RPMI7951 (cell line): ENCODE results near the gene DNAAF3. TPM values are rescaled to one million over a fixed set of nuclear protein-coding genes. Genes with fewer than 3 reads are reported as not detected.
"Not testable (repeated sequence)": the region's sequence is repeated elsewhere in the genome, so short reads cannot be mapped to it uniquely, and the experiment has no call there.

ENCODE experiments used
- DNase-seq: peaks from one replicate; pipeline ENCODE4 v3.0.0-alpha.2; 2012; ENCODE audit warnings: low read depth
- total RNA-seq: library from RNA; depleted of rRNA; stranded (reverse); fragments of >200 nt; shearing (Covaris generic); gene quantifications from 2 replicates; pipeline ENCODE4 v1.2.3, GENCODE V29; 2014

Gene DNAAF3
- total RNA-seq, 1 experiment from 2014 or later: 1.6 TPM

GRCh38 chr19:55175117-55175867 lies 8.9 kb upstream of the DNAAF3 start:
- DNase-seq: no peak

GRCh38 chr19:55174425-55175116 lies 8.2 kb upstream of the DNAAF3 start:
- no peak for DNase-seq

- DNase-seq: peak; percentile 89
Measured at GRCh38 chr19:55173714-55174409, 7.4 kb upstream of the DNAAF3 start.

GRCh38 chr19:55173186-55173713 lies 6.8 kb upstream of the DNAAF3 start:
- DNase-seq: no peak

- DNase-seq: peak; percentile 68
Measured at GRCh38 chr19:55172741-55173140, 6.3 kb upstream of the DNAAF3 start.

- not testable (repeated sequence) for DNase-seq
Measured at GRCh38 chr19:55172318-55172717, 5.9 kb upstream of the DNAAF3 start.

GRCh38 chr19:55171440-55171839 lies 5.0 kb upstream of the DNAAF3 start:
- no peak for DNase-seq

GRCh38 chr19:55169136-55169535 lies 2.7 kb upstream of the DNAAF3 start:
- no peak for DNase-seq

- peak; percentile 71 for DNase-seq
Measured at GRCh38 chr19:55165952-55166529, 372 bp downstream of the DNAAF3 start.

- DNase-seq: no peak
Measured at GRCh38 chr19:55161571-55162322, 4.7 kb downstream of the DNAAF3 start.

GRCh38 chr19:55160986-55161365 lies 5.4 kb downstream of the DNAAF3 start:
- DNase-seq: no peak

GRCh38 chr19:55160128-55160985 lies 6.1 kb downstream of the DNAAF3 start:
- peak; percentile 80 for DNase-seq

- DNase-seq: peak; percentile 83
Measured at GRCh38 chr19:55158848-55159749, 7.3 kb downstream of the DNAAF3 start.

- no peak for DNase-seq
Measured at GRCh38 chr19:55158423-55158822, 8.0 kb downstream of the DNAAF3 start.

- DNase-seq: no peak
Measured at GRCh38 chr19:55157064-55157908, 9.1 kb downstream of the DNAAF3 start, which contains the start of gene TNNI3. TNNI3 (minus strand) TSS chr19:55157732; CDS start chr19:55157589, 143 bp downstream.

GRCh38 chr19:55156202-55157063 lies 10.0 kb downstream of the DNAAF3 start:
- DNase-seq: peak; percentile 63

GRCh38 chr19:55155784-55156183 lies 10.6 kb downstream of the DNAAF3 start:
- not testable (repeated sequence) for DNase-seq
